D341Med (cell line): Measurements from ENCODE around the gene TRIO.

Experiments
- DNase-seq: peaks from one replicate; pipeline ENCODE4 v3.0.0; 2012; ENCODE audit warnings: low spot score

The TRIO gene

DNA sequence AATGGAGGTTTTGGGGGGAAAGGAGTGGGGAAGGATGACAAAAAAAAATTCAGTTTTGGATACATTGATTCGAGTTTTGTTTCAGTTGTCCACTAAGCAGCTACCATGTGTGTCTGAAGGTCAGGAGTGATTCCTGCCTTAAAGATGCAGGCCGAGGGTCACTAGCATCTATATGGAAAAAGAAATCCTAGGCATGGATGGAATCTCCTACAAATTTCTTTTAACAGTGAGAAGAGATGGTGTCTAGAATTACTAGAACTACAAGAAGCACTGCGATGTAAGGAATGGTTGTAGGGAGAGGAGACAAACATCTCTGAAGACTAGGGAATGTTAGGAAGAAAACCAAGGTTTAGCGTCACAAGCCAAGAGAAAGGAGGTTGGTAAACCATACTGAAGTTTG lies 19.6 kb upstream of the TRIO start:
- DNase-seq, result no peak

GRCh38 chr5:14123974-14124482 lies 19.1 kb upstream of the TRIO start:
- no peak for DNase-seq

GRCh38 chr5:14125262-14125661 lies 17.9 kb upstream of the TRIO start:
- DNase-seq, result no peak

GRCh38 chr5:14127587-14127986 lies 15.6 kb upstream of the TRIO start:
- no peak for DNase-seq

- no peak for DNase-seq
Observed at GRCh38 chr5:14128079-14128478, 15.1 kb upstream of the TRIO start.

GRCh38 chr5:14129123-14129522 lies 14.0 kb upstream of the TRIO start:
- no peak for DNase-seq

DNA sequence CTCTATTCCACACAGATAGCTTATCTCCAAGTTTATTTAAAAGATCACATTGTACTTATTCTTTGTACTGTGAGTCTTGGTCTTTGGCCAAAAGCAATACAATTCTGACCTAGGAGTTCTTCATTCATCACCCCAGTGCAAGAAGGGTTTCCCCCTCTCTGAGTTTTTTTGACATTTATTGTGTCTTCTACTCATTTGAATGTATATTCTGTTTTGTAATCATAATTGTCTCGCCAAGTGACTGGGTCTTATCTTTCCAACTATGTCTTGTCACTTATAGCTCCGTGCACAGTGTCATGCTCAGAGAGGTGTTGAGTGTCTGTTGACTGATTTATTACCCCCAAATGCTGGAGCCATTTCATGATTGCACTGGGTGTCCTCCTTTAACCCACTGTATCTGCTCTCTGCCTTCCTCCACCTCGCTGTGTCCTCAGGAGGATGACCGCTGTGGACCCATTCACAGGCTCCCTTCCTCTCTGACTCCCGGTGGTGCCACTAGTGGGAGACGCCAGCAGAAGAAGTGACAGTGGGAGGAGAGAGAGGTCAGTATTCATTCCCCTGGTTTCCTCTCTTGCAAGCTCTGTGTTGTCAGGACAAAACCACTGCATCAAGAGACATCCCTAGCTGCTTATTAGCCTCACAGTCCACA lies 11.2 kb upstream of the TRIO start:
- DNase-seq, result no peak

DNA sequence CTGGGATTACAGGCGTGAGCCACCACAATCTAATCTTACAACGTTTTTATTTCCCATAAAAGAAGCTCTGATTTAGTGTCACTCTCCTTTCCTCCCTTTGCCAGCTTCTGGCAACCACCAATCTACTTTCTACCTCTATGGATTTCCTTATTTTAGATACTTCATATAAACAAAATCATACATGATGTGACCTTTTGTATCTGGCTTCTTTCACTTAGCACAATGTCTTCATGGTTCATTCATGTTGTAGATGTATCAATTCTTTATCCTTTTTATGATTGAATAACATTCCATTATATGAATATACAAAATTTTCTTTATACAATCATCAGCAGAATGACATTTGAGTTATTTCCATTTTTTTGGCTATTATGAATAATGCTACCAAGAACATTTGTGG lies 9.7 kb upstream of the TRIO start:
- no peak for DNase-seq

- DNase-seq, result no peak
Observed at GRCh38 chr5:14134083-14134482, 9.1 kb upstream of the TRIO start.

GRCh38 chr5:14134771-14135170 lies 8.4 kb upstream of the TRIO start:
- DNase-seq, result no peak

DNA sequence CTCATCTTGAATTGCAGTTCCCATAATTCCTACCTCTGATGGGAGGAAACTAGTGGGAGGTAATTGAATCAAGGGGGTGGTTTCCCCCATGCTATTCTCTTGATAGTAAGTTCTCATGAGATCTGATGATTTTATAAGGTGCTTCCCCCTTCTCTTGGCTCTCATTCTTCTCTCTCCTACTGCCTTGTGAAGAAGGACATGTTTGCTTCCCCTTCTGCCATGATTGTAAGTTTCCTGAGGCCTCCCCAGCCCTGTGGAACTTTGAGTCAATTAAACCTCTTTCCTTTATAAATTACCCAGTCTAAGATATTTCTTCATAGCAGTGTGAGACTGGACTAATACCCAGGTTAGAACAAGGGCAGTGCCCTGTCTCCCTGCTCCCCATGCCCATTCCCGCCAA lies 7.5 kb upstream of the TRIO start:
- DNase-seq, result no peak

DNA sequence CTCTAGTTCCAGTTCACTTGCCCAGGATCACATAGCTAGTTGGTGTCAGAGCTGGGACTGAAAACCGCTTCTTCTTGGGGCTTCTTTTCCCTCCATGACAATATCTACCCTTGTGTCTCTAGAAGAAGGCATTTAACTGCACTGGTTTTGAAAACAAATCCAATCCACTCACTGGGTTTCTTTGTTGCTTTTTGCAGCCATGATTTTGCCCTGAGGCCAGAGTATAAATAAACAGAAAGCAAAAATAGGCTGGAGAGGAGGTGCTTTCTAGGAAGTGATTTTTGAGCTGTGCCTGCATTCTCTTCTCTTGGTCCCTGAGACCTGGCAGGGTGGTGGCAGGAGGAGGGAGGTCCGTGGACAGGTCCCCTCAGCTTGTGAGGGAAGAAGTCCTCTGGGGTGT lies 6.9 kb upstream of the TRIO start:
- DNase-seq, result no peak

- peak; percentile 43 for DNase-seq
Observed at GRCh38 chr5:14138608-14139540, 4.3 kb upstream of the TRIO start.

DNA sequence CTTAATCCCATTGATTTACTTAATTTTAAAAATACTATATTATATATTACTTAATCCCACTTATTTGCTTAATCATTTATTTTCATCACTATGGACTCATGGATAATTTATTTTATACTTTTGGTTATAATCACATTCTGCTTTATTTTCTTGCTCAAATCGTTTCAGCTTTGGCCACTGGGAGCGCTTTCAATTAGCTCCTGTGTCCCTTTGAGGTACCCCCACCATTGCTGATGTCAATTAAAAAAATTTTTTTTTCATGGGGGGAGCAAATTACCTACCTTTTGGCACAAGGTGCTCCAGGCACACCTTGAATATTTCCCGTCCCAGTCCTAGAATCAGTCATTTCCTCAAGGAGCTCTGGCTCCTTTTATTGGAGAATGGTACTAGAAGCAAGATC lies 1.4 kb upstream of the TRIO start:
- no peak for DNase-seq

GRCh38 chr5:14142202-14142826 lies 828 bp upstream of the TRIO start:
- DNase-seq, result no peak

DNA sequence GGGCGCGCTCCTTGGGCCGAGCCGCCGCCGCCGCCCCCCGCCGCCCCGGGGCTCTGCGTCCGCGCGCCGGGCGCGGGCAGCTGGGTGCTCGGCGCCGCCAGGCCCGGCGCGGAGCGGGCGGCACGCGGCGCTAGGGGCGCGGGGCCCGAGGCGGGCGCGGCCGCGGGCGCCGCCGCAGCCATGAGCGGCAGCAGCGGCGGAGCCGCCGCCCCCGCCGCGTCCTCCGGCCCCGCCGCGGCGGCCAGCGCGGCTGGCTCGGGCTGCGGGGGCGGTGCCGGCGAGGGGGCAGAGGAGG lies 351 bp downstream of the TRIO start:
- DNase-seq, result no peak

- peak; percentile 72 for DNase-seq
Observed at GRCh38 chr5:14143841-14144585, 871 bp downstream of the TRIO start.

GRCh38 chr5:14144586-14145434 lies 1.7 kb downstream of the TRIO start:
- peak; percentile 76 for DNase-seq

- DNase-seq, result no peak
Observed at GRCh38 chr5:14145435-14146334, 2.5 kb downstream of the TRIO start.

- DNase-seq, result no peak
Observed at GRCh38 chr5:14146725-14147124, 3.6 kb downstream of the TRIO start.
